Neuronal stem cell (in vitro differentiated cells): ENCODE measurements around the gene ABLIM3.

Experiments
- DNase-seq: peaks from one replicate; pipeline ENCODE4 v3.0.0-alpha.2; 2013; ENCODE audit warnings: low spot score
- H2AFZ ChIP-seq: one replicate; pipeline ENCODE4 v1.6.1; 2013; ENCODE audit warnings: mild to moderate bottlenecking, low read length, inconsistent platforms
- H2AK5ac ChIP-seq: 2 replicates; pipeline ENCODE4 v1.6.1; 2013; ENCODE audit warnings: low read depth, mild to moderate bottlenecking, inconsistent platforms, low read length, moderate library complexity, mixed read lengths
- H2BK120ac ChIP-seq: 2 replicates; pipeline ENCODE4 v1.6.1; 2013; ENCODE audit warnings: low read depth, mild to moderate bottlenecking, inconsistent platforms, low read length, moderate library complexity, mixed read lengths
- H2BK12ac ChIP-seq: one replicate; pipeline ENCODE4 v1.6.1; 2013; ENCODE audit warnings: low read length, inconsistent platforms
- H2BK15ac ChIP-seq: 2 replicates; pipeline ENCODE4 v1.6.1; 2013; ENCODE audit warnings: mild to moderate bottlenecking, low read length, inconsistent platforms, mixed read lengths
- H2BK5ac ChIP-seq: one replicate; pipeline ENCODE4 v1.6.1; 2013; ENCODE audit warnings: inconsistent platforms, mild to moderate bottlenecking, low read length, moderate library complexity
- H3K14ac ChIP-seq: one replicate; pipeline ENCODE4 v1.6.1; 2013; ENCODE audit warnings: low read length, inconsistent platforms
- H3K18ac ChIP-seq: 2 replicates; pipeline ENCODE4 v1.6.1; 2013; ENCODE audit warnings: low read length, inconsistent platforms
- H3K23ac ChIP-seq: 2 replicates; pipeline ENCODE4 v1.6.1; 2013; ENCODE audit warnings: low read depth, mild to moderate bottlenecking, mixed read lengths, low read length, inconsistent platforms; ENCODE audit not compliant: poor library complexity
- H3K27ac ChIP-seq: replicated peaks from 3 replicates; pipeline ENCODE4 v1.5.1; 2013; ENCODE audit warnings: low read length, inconsistent platforms
- H3K27me3 ChIP-seq, 3 experiments: 2 replicates each; pipeline ENCODE4 v1.6.1; 2013; ENCODE audit warnings: low read length in 3 of 3, mild to moderate bottlenecking in 2 of 3, inconsistent platforms in 1 of 3, low read depth in 1 of 3, mixed read lengths in 1 of 3, moderate library complexity in 1 of 3; ENCODE audit not compliant: control insufficient read depth in 3 of 3, insufficient read depth in 3 of 3
- H3K36me3 ChIP-seq, 2 donors: replicated peaks in 1 of 2; 2 replicates each; pipeline ENCODE4 v1.6.1; 2013; ENCODE audit warnings: low read length in 2 of 2; ENCODE audit not compliant: control insufficient read depth in 2 of 2, insufficient read depth in 2 of 2
- H3K4ac ChIP-seq: 2 replicates; pipeline ENCODE4 v1.6.1; 2013; ENCODE audit warnings: inconsistent platforms, mild to moderate bottlenecking, low read length, moderate library complexity
- H3K4me1 ChIP-seq, 2 donors: 1 replicate in 1 of 2; 2 replicates in 1 of 2; pipeline ENCODE4 v1.6.1; 2013; ENCODE audit warnings: low read length in 2 of 2, low read depth in 1 of 2; ENCODE audit not compliant: control insufficient read depth in 2 of 2, insufficient read depth in 1 of 2
- H3K4me2 ChIP-seq: one replicate; pipeline ENCODE4 v1.6.1; 2013; ENCODE audit warnings: mild to moderate bottlenecking, low read length, inconsistent platforms; ENCODE audit not compliant: insufficient read depth, poor library complexity, severe bottlenecking
- H3K4me3 ChIP-seq, 2 donors: 2 replicates each; pipeline ENCODE4 v1.5.1; 2013; ENCODE audit warnings: low read length in 2 of 2, mild to moderate bottlenecking in 2 of 2, inconsistent platforms in 1 of 2, moderate library complexity in 1 of 2
- H3K79me1 ChIP-seq: one replicate; pipeline ENCODE4 v1.6.1; 2013; ENCODE audit warnings: low read depth, mild to moderate bottlenecking, inconsistent platforms, low read length, moderate library complexity
- H3K9ac ChIP-seq: one replicate; pipeline ENCODE4 v1.6.1; 2013; ENCODE audit warnings: mild to moderate bottlenecking, low read depth, low read length, inconsistent platforms; ENCODE audit not compliant: poor library complexity
- H3K9me3 ChIP-seq, 2 donors: replicated peaks in 1 of 2; 2 replicates each; pipeline versions ENCODE3 to v1.6.1; 2013; ENCODE audit warnings: low read length in 2 of 2, mild to moderate bottlenecking in 2 of 2, inconsistent platforms in 1 of 2, low read depth in 1 of 2, mixed read lengths in 1 of 2, moderate library complexity in 1 of 2; ENCODE audit not compliant: control insufficient read depth in 2 of 2, insufficient read depth in 1 of 2
- H4K8ac ChIP-seq: one replicate; pipeline ENCODE4 v1.6.1; 2013; ENCODE audit warnings: low read depth, mild to moderate bottlenecking, inconsistent platforms, low read length, moderate library complexity
- H4K91ac ChIP-seq: one replicate; pipeline ENCODE4 v1.6.1; 2013; ENCODE audit warnings: low read length, low read depth, mild to moderate bottlenecking, inconsistent platforms; ENCODE audit not compliant: poor library complexity
- WGBS, 2 donors: extraction: QIAGEN DNeasy Blood & Tissue Kit; methylation state at CpG; one replicate each; pipeline ENCODE4 v1.1.7; 2013; ENCODE audit warnings: missing lambda C conversion rate in 2 of 2, mixed read lengths in 1 of 2; ENCODE audit not compliant: insufficient read length in 2 of 2, insufficient replicate concordance in 1 of 2; ENCODE audit errors: extremely low coverage in 2 of 2; 5-methylcytosine and 5-hydroxymethylcytosine counted together

ABLIM3 gene

GRCh38 chr5:149203921-149204441, 62.7 kb downstream of the ABLIM3 start:
- no peak overlapping the region for H2BK15ac ChIP-seq
- no peak overlapping the region for H2BK5ac ChIP-seq
- H3K4ac ChIP-seq: no peak overlapping the region
- no peak overlapping the region for H2AK5ac ChIP-seq
- H3K14ac ChIP-seq: no peak overlapping the region
- no CpG with 5 or more reads among the region's 4 CpGs for WGBS, 2 donors
- H3K9me3 ChIP-seq: peaks cover 0 to 3% of the 10 kb centered on the region in 2 donors
- H3K23ac ChIP-seq: no peak overlapping the region
- no peak overlapping the region for H2BK120ac ChIP-seq
- no peak for DNase-seq
- no peaks in the 10 kb centered on the region for H3K4me1 ChIP-seq
- no peak overlapping the region for H2BK12ac ChIP-seq
- no peak overlapping the region for H3K9ac ChIP-seq
- no peak overlapping the region for H2AFZ ChIP-seq
- no peak overlapping the region for H4K8ac ChIP-seq
- no peak overlapping the region for H3K4me3 ChIP-seq
- H3K18ac ChIP-seq: no peak overlapping the region
- H3K36me3 ChIP-seq: peaks cover 0 to 3% of the 10 kb centered on the region in 2 donors
- no peak overlapping the region for H4K91ac ChIP-seq
- no peak overlapping the region for H3K4me2 ChIP-seq
- no peaks in the 10 kb centered on the region for H3K79me1 ChIP-seq
- no peaks in the 10 kb centered on the region for H3K27me3 ChIP-seq
- H3K27ac ChIP-seq: no peak overlapping the region

- Histone ChIP-seq H4K91ac (no peak overlapping the region), H2BK5ac (no peak overlapping the region), H3K36me3 (peaks cover 0 to 3% of the 10 kb centered on the region in 2 donors), H4K8ac (no peak overlapping the region), H2BK12ac (no peak overlapping the region), H3K9ac (no peak overlapping the region), H3K23ac (no peak overlapping the region), H3K79me1 (no peaks in the 10 kb centered on the region), H3K14ac (no peak overlapping the region), H2BK15ac (no peak overlapping the region), H3K4me2 (no peak overlapping the region), H3K4me1 (peaks cover 0 to 2% of the 10 kb centered on the region in 2 donors), H3K4ac (no peak overlapping the region), H3K4me3 (no peak overlapping the region), H2AFZ (no peak overlapping the region), H3K18ac (no peak overlapping the region), H3K9me3 (peaks cover 0 to 3% of the 10 kb centered on the region in 2 donors), H2AK5ac (no peak overlapping the region), H3K27me3 (no peaks in the 10 kb centered on the region), H2BK120ac (no peak overlapping the region), H3K27ac (no peak overlapping the region)
- no peak for DNase-seq
- no CpG with 5 or more reads among the region's 10 CpGs for WGBS, 2 donors
These were observed 64.6 kb downstream of the ABLIM3 start for GRCh38 chr5:149205625-149206523.

GRCh38 chr5:149206524-149207141, 65.3 kb downstream of the ABLIM3 start:
- Histone ChIP-seq H3K27ac (no peak overlapping the region), H3K14ac (no peak overlapping the region), H2BK5ac (no peak overlapping the region), H4K91ac (no peak overlapping the region), H3K4me1 (peaks cover 0 to 2% of the 10 kb centered on the region in 2 donors), H3K9me3 (peaks cover 0 to 3% of the 10 kb centered on the region in 2 donors), H2AK5ac (no peak overlapping the region), H3K4ac (no peak overlapping the region), H3K4me3 (no peak overlapping the region), H2BK120ac (peak overlapping the region; percentile 21), H3K23ac (no peak overlapping the region), H3K9ac (no peak overlapping the region), H2BK15ac (no peak overlapping the region), H2BK12ac (no peak overlapping the region), H3K36me3 (peaks cover 0 to 3% of the 10 kb centered on the region in 2 donors), H4K8ac (no peak overlapping the region), H3K79me1 (no peaks in the 10 kb centered on the region), H3K18ac (no peak overlapping the region), H2AFZ (no peak overlapping the region), H3K4me2 (no peak overlapping the region), H3K27me3 (no peaks in the 10 kb centered on the region)
- no peak for DNase-seq
- WGBS, 2 donors: no CpG with 5 or more reads among the region's 10 CpGs

GRCh38 chr5:149207831-149208230, 66.5 kb downstream of the ABLIM3 start:
- peaks cover 0 to 2% of the 10 kb centered on the region in 2 donors for H3K4me1 ChIP-seq
- WGBS, 2 donors: no CpG with 5 or more reads among the region's 2 CpGs
- H3K14ac ChIP-seq: no peak overlapping the region
- H2AK5ac ChIP-seq: no peak overlapping the region
- H4K91ac ChIP-seq: no peak overlapping the region
- no peak overlapping the region for H3K23ac ChIP-seq
- H3K79me1 ChIP-seq: no peaks in the 10 kb centered on the region
- no peaks in the 10 kb centered on the region for H3K27me3 ChIP-seq
- no peak overlapping the region for H3K4me3 ChIP-seq
- H3K9me3 ChIP-seq: peaks cover 0 to 3% of the 10 kb centered on the region in 2 donors
- no peak for DNase-seq
- H3K18ac ChIP-seq: no peak overlapping the region
- H2AFZ ChIP-seq: no peak overlapping the region
- no peak overlapping the region for H2BK12ac ChIP-seq
- no peak overlapping the region for H2BK5ac ChIP-seq
- H3K36me3 ChIP-seq: peaks cover 0 to 3% of the 10 kb centered on the region in 2 donors
- no peak overlapping the region for H3K9ac ChIP-seq
- H4K8ac ChIP-seq: no peak overlapping the region
- no peak overlapping the region for H3K4ac ChIP-seq
- H3K4me2 ChIP-seq: no peak overlapping the region
- no peak overlapping the region for H3K27ac ChIP-seq
- H2BK120ac ChIP-seq: no peak overlapping the region
- no peak overlapping the region for H2BK15ac ChIP-seq
